SK-N-SH treated with all-trans-retinoic acid at 6 μM for 48 hours (cell line): ENCODE measurements around the gene CYTH3.

ENCODE experiments used
- ATAC-seq: fragments of 200-7000 bp; cut with Tn5 transposase; 3 replicates; pipeline ENCODE4 v1.9.1; 2020; ENCODE audit warnings: mild to moderate bottlenecking, moderate library complexity
- ARNTL ChIP-seq: fragments of 450-650 bp; formaldehyde crosslinking; IDR thresholded peaks from 2 replicates; pipeline ENCODE4 v1.5.0; 2020; ENCODE audit warnings: low read depth, mild to moderate bottlenecking, moderate library complexity, borderline replicate concordance
- ESRRG ChIP-seq: fragments of 250-450 bp; sonication (Bioruptor Pico); IDR thresholded peaks from 2 replicates; pipeline ENCODE4 v1.6.1; 2021; ENCODE audit warnings: mild to moderate bottlenecking
- ISL1 ChIP-seq: fragments of 250-450 bp; sonication (Bioruptor Pico); IDR thresholded peaks from 2 replicates; pipeline ENCODE4 v2.1.2; 2022; ENCODE audit warnings: mild to moderate bottlenecking, moderate library complexity
- OSR1 ChIP-seq: fragments of 250-450 bp; sonication (Bioruptor Pico); IDR thresholded peaks from 2 replicates; pipeline ENCODE4 v1.8.0; 2022; ENCODE audit warnings: moderate library complexity, mild to moderate bottlenecking, inconsistent platforms
- PPARA ChIP-seq: fragments of 250-450 bp; sonication (Bioruptor Pico); IDR thresholded peaks from 2 replicates; pipeline ENCODE4 v1.5.0; 2020; ENCODE audit warnings: mild to moderate bottlenecking, borderline replicate concordance
- RARB ChIP-seq: fragments of 250-450 bp; sonication (Bioruptor Pico); IDR thresholded peaks from 2 replicates; pipeline ENCODE4 v1.8.0; 2021; ENCODE audit warnings: mild to moderate bottlenecking, moderate library complexity
- SNAI2 ChIP-seq: fragments of 250-450 bp; sonication (Bioruptor Pico); IDR thresholded peaks from 2 replicates; pipeline ENCODE4 v1.5.0; 2020; ENCODE audit warnings: mild to moderate bottlenecking, moderate library complexity
- ZC3H10 ChIP-seq: fragments of 250-450 bp; sonication (Bioruptor Pico); IDR thresholded peaks from 2 replicates; pipeline ENCODE4 v1.5.1; 2021; ENCODE audit warnings: mild to moderate bottlenecking, moderate library complexity
- ZFP30 ChIP-seq: fragments of 450-650 bp; formaldehyde crosslinking; IDR thresholded peaks from 2 replicates; pipeline ENCODE4 v1.5.0; 2022; ENCODE audit warnings: mild to moderate bottlenecking, moderate library complexity
- ZNF565 ChIP-seq: fragments of 450-650 bp; formaldehyde crosslinking; conservative IDR thresholded peaks from 2 replicates; pipeline ENCODE4 v1.5.0; 2020; ENCODE audit warnings: low read depth, mild to moderate bottlenecking, moderate library complexity
- ZNF70 ChIP-seq: fragments of 450-650 bp; formaldehyde crosslinking; IDR thresholded peaks from 2 replicates; pipeline ENCODE4 v1.5.0; 2020; ENCODE audit warnings: mild to moderate bottlenecking, moderate library complexity
- ZNF8 ChIP-seq: fragments of 450-650 bp; formaldehyde crosslinking; IDR thresholded peaks from 2 replicates; pipeline ENCODE4 v1.5.0; 2020; ENCODE audit warnings: mild to moderate bottlenecking, moderate library complexity
- TF ChIP-seq, protein P1 (sequence below): fragments of 250-450 bp; sonication (Bioruptor Pico); IDR thresholded peaks from 2 replicates; pipeline ENCODE4 v1.5.0; 2020; ENCODE audit warnings: mild to moderate bottlenecking, moderate library complexity
- TF ChIP-seq, protein P2 (sequence below): fragments of 250-450 bp; sonication (Bioruptor Pico); IDR thresholded peaks from 2 replicates; pipeline ENCODE4 v1.5.1; 2021; ENCODE audit warnings: mild to moderate bottlenecking, moderate library complexity
- TF ChIP-seq, protein P3 (sequence below): fragments of 250-450 bp; sonication (Bioruptor Pico); IDR thresholded peaks from 2 replicates; pipeline ENCODE4 v1.8.0; 2021; ENCODE audit warnings: low read depth, mild to moderate bottlenecking, moderate library complexity, borderline replicate concordance

The CYTH3 gene

DNA sequence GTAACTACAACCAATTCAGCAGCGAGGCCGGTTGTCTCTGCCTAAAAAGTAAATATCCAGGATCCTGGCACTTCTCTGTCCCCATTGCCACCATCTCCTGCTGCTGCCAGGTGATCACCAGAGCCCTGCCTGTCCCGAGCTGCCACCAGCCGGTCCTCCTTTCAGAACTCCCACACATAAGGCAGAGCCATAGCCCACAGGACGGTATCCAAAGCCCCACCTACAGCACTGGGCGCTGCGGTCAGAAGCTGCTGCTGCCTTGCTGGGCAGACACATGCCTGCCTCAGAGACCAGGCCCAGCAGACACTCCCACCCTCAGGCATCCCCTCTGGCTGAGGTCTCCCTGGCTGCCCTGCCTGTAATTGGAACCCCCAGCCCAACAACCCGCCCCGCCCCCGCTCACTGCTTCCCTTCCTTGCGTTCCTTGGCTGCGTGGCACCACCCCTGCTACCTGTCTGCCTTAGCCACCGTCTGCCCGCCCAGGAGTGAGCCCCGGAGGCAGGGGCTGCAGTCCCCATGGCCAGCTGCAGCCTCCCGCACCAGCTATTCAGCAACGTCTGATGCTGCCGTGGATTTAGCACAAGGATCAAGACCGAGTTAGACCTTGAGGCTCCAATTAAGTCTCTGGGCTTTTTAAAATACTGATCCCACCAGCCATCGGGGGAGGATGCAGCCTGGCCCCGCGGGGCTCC is 100.7 kb downstream of the CYTH3 start:
- no peak for ATAC-seq
- TF ChIP-seq ARNTL (CRISPR knock-in tag) (no peak), ZNF70 (CRISPR knock-in tag) (no peak), SNAI2 (CRISPR knock-in tag) (no peak), RARB (no peak), OSR1 (CRISPR knock-in tag) (no peak), ZNF565 (CRISPR knock-in tag) (no peak), ZC3H10 (CRISPR knock-in tag) (no peak), ESRRG (no peak)
- TF ChIP-seq, protein P1, sequence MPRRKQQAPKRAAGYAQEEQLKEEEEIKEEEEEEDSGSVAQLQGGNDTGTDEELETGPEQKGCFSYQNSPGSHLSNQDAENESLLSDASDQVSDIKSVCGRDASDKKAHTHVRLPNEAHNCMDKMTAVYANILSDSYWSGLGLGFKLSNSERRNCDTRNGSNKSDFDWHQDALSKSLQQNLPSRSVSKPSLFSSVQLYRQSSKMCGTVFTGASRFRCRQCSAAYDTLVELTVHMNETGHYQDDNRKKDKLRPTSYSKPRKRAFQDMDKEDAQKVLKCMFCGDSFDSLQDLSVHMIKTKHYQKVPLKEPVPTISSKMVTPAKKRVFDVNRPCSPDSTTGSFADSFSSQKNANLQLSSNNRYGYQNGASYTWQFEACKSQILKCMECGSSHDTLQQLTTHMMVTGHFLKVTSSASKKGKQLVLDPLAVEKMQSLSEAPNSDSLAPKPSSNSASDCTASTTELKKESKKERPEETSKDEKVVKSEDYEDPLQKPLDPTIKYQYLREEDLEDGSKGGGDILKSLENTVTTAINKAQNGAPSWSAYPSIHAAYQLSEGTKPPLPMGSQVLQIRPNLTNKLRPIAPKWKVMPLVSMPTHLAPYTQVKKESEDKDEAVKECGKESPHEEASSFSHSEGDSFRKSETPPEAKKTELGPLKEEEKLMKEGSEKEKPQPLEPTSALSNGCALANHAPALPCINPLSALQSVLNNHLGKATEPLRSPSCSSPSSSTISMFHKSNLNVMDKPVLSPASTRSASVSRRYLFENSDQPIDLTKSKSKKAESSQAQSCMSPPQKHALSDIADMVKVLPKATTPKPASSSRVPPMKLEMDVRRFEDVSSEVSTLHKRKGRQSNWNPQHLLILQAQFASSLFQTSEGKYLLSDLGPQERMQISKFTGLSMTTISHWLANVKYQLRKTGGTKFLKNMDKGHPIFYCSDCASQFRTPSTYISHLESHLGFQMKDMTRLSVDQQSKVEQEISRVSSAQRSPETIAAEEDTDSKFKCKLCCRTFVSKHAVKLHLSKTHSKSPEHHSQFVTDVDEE (CRISPR knock-in tag), result no peak
- TF ChIP-seq, protein P2, sequence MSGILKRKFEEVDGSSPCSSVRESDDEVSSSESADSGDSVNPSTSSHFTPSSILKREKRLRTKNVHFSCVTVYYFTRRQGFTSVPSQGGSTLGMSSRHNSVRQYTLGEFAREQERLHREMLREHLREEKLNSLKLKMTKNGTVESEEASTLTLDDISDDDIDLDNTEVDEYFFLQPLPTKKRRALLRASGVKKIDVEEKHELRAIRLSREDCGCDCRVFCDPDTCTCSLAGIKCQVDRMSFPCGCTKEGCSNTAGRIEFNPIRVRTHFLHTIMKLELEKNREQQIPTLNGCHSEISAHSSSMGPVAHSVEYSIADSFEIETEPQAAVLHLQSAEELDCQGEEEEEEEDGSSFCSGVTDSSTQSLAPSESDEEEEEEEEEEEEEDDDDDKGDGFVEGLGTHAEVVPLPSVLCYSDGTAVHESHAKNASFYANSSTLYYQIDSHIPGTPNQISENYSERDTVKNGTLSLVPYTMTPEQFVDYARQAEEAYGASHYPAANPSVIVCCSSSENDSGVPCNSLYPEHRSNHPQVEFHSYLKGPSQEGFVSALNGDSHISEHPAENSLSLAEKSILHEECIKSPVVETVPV (CRISPR knock-in tag), result no peak

DNA sequence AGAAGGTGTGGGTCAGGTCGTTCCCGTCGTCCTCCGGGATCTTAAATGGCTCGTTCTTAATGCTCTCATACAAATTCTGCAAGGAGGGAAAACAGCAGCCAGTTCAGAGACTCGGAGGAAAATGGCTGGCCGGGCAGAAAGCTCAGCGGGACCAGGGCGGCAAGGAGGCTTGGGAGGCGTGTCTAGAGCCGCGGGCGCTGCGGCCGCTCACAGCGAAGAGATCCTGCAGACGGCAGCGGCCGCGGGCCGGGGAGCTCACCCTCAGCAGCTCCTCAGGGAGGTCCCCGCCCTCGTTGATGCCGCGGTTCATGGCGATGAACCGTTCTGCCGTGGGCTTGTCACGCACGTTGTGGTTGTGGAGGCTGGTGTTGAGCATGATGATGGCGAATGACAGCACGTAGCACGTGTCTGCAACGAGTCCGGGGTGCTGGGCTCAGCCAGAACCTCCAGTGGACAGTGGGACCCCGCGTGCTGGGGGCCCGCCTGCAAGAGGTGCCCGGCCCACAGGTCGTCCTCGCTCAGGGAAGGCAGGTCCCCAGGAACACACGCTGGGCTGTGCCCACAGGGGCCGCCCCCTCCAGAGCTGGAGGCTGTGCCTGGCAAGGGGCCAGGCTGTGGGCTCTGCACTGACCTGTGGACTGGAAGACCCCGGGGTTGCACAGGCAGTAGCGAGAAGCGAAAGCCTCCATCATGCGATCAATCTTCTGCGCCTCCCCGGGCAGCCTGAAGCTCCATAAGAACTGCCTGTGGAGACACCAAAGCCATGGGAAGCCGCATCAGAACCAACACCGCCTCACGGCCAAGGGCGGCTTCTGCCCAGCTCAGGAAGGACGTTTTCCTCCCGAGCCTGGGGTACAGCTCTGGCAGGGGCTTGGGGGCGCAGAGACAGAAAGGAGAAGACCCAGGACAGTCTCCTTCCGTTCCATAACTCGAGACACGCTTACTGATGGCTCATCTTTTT is 101.6 kb downstream of the CYTH3 start:
- TF ChIP-seq, protein P3, sequence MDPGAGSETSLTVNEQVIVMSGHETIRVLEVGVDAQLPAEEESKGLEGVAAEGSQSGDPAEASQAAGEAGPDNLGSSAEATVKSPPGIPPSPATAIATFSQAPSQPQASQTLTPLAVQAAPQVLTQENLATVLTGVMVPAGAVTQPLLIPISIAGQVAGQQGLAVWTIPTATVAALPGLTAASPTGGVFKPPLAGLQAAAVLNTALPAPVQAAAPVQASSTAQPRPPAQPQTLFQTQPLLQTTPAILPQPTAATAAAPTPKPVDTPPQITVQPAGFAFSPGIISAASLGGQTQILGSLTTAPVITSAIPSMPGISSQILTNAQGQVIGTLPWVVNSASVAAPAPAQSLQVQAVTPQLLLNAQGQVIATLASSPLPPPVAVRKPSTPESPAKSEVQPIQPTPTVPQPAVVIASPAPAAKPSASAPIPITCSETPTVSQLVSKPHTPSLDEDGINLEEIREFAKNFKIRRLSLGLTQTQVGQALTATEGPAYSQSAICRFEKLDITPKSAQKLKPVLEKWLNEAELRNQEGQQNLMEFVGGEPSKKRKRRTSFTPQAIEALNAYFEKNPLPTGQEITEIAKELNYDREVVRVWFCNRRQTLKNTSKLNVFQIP, result no peak
- no peak for TF ChIP-seq ZNF565 (CRISPR knock-in tag)
- no peak for TF ChIP-seq ZNF8 (CRISPR knock-in tag)
- no peak for TF ChIP-seq ARNTL (CRISPR knock-in tag)
- no peak for TF ChIP-seq ZC3H10 (CRISPR knock-in tag)
- TF ChIP-seq ZFP30 (CRISPR knock-in tag), result no peak
- no peak for TF ChIP-seq ZNF70 (CRISPR knock-in tag)
- TF ChIP-seq ISL1, result no peak
- no peak for TF ChIP-seq PPARA
- TF ChIP-seq, all 23 proteins: peak for 0
- ATAC-seq, result no peak

DNA sequence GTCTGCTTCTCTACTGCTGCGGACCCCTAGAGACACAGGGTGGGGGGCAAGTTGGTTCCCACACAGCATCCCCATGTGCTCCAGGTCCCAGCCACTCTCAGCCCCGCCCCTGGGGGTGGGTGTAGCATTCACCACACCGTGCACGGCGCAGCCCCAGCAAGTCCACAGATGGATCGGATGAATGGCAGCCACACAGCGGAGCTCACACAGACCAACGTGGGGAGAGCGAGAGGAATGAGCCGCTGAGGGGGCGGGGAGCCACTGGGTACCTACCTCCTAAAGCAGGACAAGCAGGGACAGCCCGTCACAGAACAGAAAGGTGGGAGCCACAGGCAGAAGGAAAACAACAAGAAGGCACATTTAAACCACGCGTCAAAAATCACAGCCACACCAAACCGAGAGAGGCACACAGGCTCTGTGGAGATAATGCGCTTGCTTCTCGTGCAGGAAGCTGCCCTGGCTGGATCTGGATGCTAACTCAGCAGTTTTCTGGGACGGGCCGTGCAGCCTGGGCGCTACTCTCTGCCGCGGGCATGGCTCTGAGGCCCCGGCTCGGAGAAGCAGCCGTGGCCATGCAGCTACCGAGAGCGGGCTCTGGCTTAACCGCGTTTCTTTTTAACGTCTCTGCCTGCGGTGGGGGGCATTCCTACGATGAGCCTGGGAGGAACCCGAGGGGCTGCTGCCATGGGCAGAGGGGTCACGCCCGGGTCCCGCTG is 102.5 kb downstream of the CYTH3 start:
- no peak for TF ChIP-seq OSR1 (CRISPR knock-in tag)
- TF ChIP-seq, protein P2 (CRISPR knock-in tag), result no peak
- no peak for ATAC-seq

DNA sequence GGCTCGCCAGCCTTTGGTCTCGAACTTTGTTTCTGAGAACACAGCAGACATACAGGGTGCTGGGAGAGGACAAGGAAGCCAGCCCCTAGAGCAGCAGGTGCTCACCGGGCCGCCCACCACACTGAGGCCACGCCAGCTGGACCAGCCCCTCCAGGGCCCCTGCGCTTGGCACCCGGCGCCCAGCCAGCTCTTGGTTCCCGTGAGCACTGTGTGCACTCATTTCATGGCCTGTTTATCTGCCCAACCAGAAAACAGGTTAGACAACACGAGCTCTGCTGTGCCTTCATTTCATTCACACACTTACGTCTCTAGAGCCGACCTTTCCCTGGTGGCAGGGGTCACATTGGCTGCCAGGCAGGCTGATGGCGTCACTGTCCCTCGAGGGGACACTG is 104.0 kb downstream of the CYTH3 start:
- no peak for TF ChIP-seq ESRRG
- no peak for ATAC-seq
